Neural cell (in vitro differentiated cells): ENCODE results near the gene NFX1.

Source experiments
- CTCF ChIP-seq: fragments of 450-650 bp; IDR thresholded peaks from 2 replicates; pipeline ENCODE4 v1.5.1; 2014; ENCODE audit warnings: antibody characterized with exemption, mild to moderate bottlenecking, moderate library complexity; ENCODE audit not compliant: poor library complexity, severe bottlenecking
- POLR2AphosphoS5 ChIP-seq: IDR thresholded peaks from 2 replicates; pipeline ENCODE4 v1.6.1; 2012
- TAF1 ChIP-seq: IDR thresholded peaks from 2 replicates; pipeline ENCODE4 v1.6.1; 2012; ENCODE audit warnings: low read depth

- TF ChIP-seq CTCF (no peak), TAF1 (peak; percentile 50), POLR2AphosphoS5 (no peak)
Measured at GRCh38 chr9:33264003-33264472, 26.3 kb upstream of the NFX1 start.
